GM21423 (cell line): ENCODE data around the gene SYCN.

Experiments used
- ATAC-seq: cut with Tn5 transposase; IDR thresholded peaks from one replicate; pipeline ENCODE4 v1.9.1; 2021; ENCODE audit warnings: mild to moderate bottlenecking, moderate library complexity; ENCODE audit not compliant: unreplicated experiment

Gene SYCN

GRCh38 chr19:39172700-39173501, 31.2 kb downstream of the SYCN start:
- ATAC-seq: no peak

- ATAC-seq: no peak
Measured at GRCh38 chr19:39171479-39172465, 32.3 kb downstream of the SYCN start.

GRCh38 chr19:39170386-39171231, 33.5 kb downstream of the SYCN start:
- no peak for ATAC-seq

- ATAC-seq: no peak
Measured at GRCh38 chr19:39169143-39169810, 34.8 kb downstream of the SYCN start.

- ATAC-seq: no peak
Measured at GRCh38 chr19:39168258-39169142, 35.6 kb downstream of the SYCN start.

GRCh38 chr19:39167461-39168257, 36.4 kb downstream of the SYCN start:
- no peak for ATAC-seq

- ATAC-seq: no peak
Measured at GRCh38 chr19:39166571-39167391, 37.3 kb downstream of the SYCN start.

GRCh38 chr19:39165857-39166256, 38.2 kb downstream of the SYCN start:
- no peak for ATAC-seq

GRCh38 chr19:39164289-39164688, 39.8 kb downstream of the SYCN start:
- no peak for ATAC-seq

GRCh38 chr19:39163621-39164020, 40.4 kb downstream of the SYCN start:
- ATAC-seq: no peak

- ATAC-seq: no peak
Measured at GRCh38 chr19:39162441-39163043, 41.5 kb downstream of the SYCN start.

GRCh38 chr19:39160889-39161672, 43.0 kb downstream of the SYCN start:
- ATAC-seq: no peak

- ATAC-seq: no peak
Measured at GRCh38 chr19:39160523-39160861, 43.6 kb downstream of the SYCN start.

GRCh38 chr19:39158646-39159260, 45.3 kb downstream of the SYCN start:
- no peak for ATAC-seq

GRCh38 chr19:39157997-39158389, 46.1 kb downstream of the SYCN start:
- no peak for ATAC-seq
